ENCODE results near the gene ZSCAN20.

The ZSCAN20 gene

GRCh38 chr1:33537885-33538284 is 65.4 kb downstream of the ZSCAN20 start:
- no peak for DNase-seq

GRCh38 chr1:33541966-33542365 is 69.5 kb downstream of the ZSCAN20 start:
- no peak for DNase-seq
